HepG2 (cell line): ENCODE measurements around the gene TBX21. TPM values are rescaled to one million over a fixed set of nuclear protein-coding genes. Genes with fewer than 3 reads are reported as not detected.

Experiments
- ATAC-seq: fragments of 200-7000 bp; cut with Tn5 transposase; 3 replicates; pipeline ENCODE4 v1.9.1; 2020; ENCODE audit warnings: mild to moderate bottlenecking, moderate library complexity
- BruUV-seq: library from RNA; stranded (reverse); fragments of 400-500 nt; replicated peaks from 2 replicates; lab custom pipeline; 2021; lab: Mats Ljungman, UMichigan
- CTCF ChIA-PET: fragments of 300-600 bp; formaldehyde crosslinking; extraction: SDS; loops from one replicate; lab custom pipeline; 2021; ENCODE audit warnings: low total read pairs, inconsistent platforms, low intra/inter-chr PET ratio; lab: Yijun Ruan, JAX
- POLR2A ChIA-PET: fragments of 350-600 bp; sonication (Branson Sonifier 250); formaldehyde crosslinking; loops from one replicate; lab custom pipeline; 2020; ENCODE audit warnings: antibody characterized with exemption, inconsistent platforms; lab: Yijun Ruan, JAX
- DNase-seq: peaks from one replicate; pipeline ENCODE4 v3.0.0-alpha.2; 2015; ENCODE audit warnings: low spot score
- FAIRE-seq: peaks from 3 replicates; lab custom pipeline; 2011; peaks lifted over from hg19 to GRCh38; lab: Jason Lieb, UNC
- H2AFZ ChIP-seq: one replicate; pipeline ENCODE4 v1.6.1; 2011; ENCODE audit warnings: low read length, inconsistent platforms
- H3K27ac ChIP-seq: fragments of 300-600 bp; 3 replicates; pipeline ENCODE4 v1.8.0; 2011; ENCODE audit warnings: mixed run types, mild to moderate bottlenecking, mixed read lengths, low read length, inconsistent platforms; ENCODE audit not compliant: insufficient read depth; ENCODE audit errors: extremely low read length
- H3K27me3 ChIP-seq, 2 experiments: fragments of 200-600 bp in 1 of 2; 2 replicates in 1 of 2; 3 replicates in 1 of 2; pipeline versions ENCODE4 v1.6.0 to v1.8.0; 2011; ENCODE audit warnings: low read length in 2 of 2, mild to moderate bottlenecking in 2 of 2, moderate library complexity in 2 of 2, inconsistent platforms in 1 of 2; ENCODE audit not compliant: insufficient read depth in 2 of 2, control insufficient read depth in 1 of 2
- H3K36me3 ChIP-seq, 2 experiments: fragments of 200-600 bp in 1 of 2; replicated peaks in 1 of 2; 2 replicates in 1 of 2; 3 replicates in 1 of 2; pipeline versions ENCODE4 v1.5.1 to v1.8.0; 2011; ENCODE audit warnings: low read length in 2 of 2, inconsistent platforms in 1 of 2; ENCODE audit not compliant: insufficient read depth in 2 of 2, control insufficient read depth in 1 of 2
- H3K4me1 ChIP-seq: 2 replicates; pipeline ENCODE4 v1.5.1; 2012; ENCODE audit warnings: low read length, inconsistent platforms; ENCODE audit not compliant: insufficient read depth
- H3K4me2 ChIP-seq: 2 replicates; pipeline ENCODE4 v1.6.0; 2011; ENCODE audit warnings: low read depth, low read length, inconsistent platforms
- H3K4me3 ChIP-seq, 3 experiments: fragments of 200-600 bp in 1 of 3; sonication (generic), shearing (Covaris generic) in 1 of 3; replicated peaks in 1 of 3; 2 replicates each; pipeline ENCODE4 v1.5.1; 2011 to 2016; ENCODE audit warnings: low read length in 3 of 3, inconsistent platforms in 2 of 3, low read depth in 2 of 3, mild to moderate bottlenecking in 2 of 3, control low read depth in 1 of 3, mixed read lengths in 1 of 3; ENCODE audit not compliant: insufficient read depth in 1 of 3
- H3K79me2 ChIP-seq: one replicate; pipeline ENCODE4 v1.6.1; 2011; ENCODE audit warnings: low read length, inconsistent platforms; ENCODE audit not compliant: insufficient read depth
- H3K9ac ChIP-seq: 2 replicates; pipeline ENCODE4 v1.6.0; 2011; ENCODE audit warnings: mild to moderate bottlenecking, low read depth, low read length, inconsistent platforms; ENCODE audit not compliant: insufficient read depth
- H3K9me3 ChIP-seq: 2 replicates; pipeline ENCODE4 v1.5.1; 2012; ENCODE audit warnings: mild to moderate bottlenecking, low read length
- H4K20me1 ChIP-seq: 2 replicates; pipeline ENCODE4 v1.6.0; 2011; ENCODE audit warnings: inconsistent platforms, mild to moderate bottlenecking, low read length, moderate library complexity; ENCODE audit not compliant: insufficient read depth
- HHEX ChIP-seq: IDR thresholded peaks from 2 replicates; pipeline ENCODE4 v1.6.1; 2016; ENCODE audit warnings: control low read depth
- JDP2 ChIP-seq: sonication (generic); formaldehyde crosslinking; IDR thresholded peaks from 2 replicates; pipeline ENCODE4 v1.8.1; 2022; ENCODE audit warnings: missing genetic modification reagents, borderline replicate concordance
- MTERF4 ChIP-seq: sonication (generic); formaldehyde crosslinking; IDR thresholded peaks from 2 replicates; pipeline ENCODE4 v1.8.0; 2023; ENCODE audit warnings: mild to moderate bottlenecking, missing genetic modification reagents
- NFAT5 ChIP-seq: sonication (generic); formaldehyde crosslinking; IDR thresholded peaks from 2 replicates; pipeline ENCODE4 v1.4.0; 2020; ENCODE audit warnings: missing genetic modification reagents
- PTBP1 ChIP-seq: fragments of 200-400 bp; formaldehyde crosslinking; IDR thresholded peaks from 2 replicates; pipeline ENCODE4 v1.6.1; 2018; ENCODE audit warnings: low read length, low read depth; ENCODE audit not compliant: poor library complexity, severe bottlenecking
- ZMAT3 ChIP-seq: sonication (generic); formaldehyde crosslinking; conservative IDR thresholded peaks from 2 replicates; pipeline ENCODE4 v1.7.0; 2021; ENCODE audit warnings: missing genetic modification reagents
- ZNF570 ChIP-seq: sonication (generic); formaldehyde crosslinking; IDR thresholded peaks from 2 replicates; pipeline ENCODE4 v1.4.0; 2020; ENCODE audit warnings: mild to moderate bottlenecking, missing genetic modification reagents, borderline replicate concordance
- ZNF720 ChIP-seq: sonication (generic); formaldehyde crosslinking; IDR thresholded peaks from 2 replicates; pipeline ENCODE4 v1.4.0; 2020; ENCODE audit warnings: missing genetic modification reagents
- ZUFSP ChIP-seq: sonication (generic); formaldehyde crosslinking; IDR thresholded peaks from 2 replicates; pipeline ENCODE4 v1.9.0; 2021; ENCODE audit warnings: missing genetic modification reagents, mild to moderate bottlenecking, borderline replicate concordance
- WGBS: methylation state at CpG from one replicate; pipeline ENCODE4 v1.1.6; 2017; ENCODE audit warnings: low lambda C conversion rate; 5-methylcytosine and 5-hydroxymethylcytosine counted together
- in situ Hi-C: cut with HindIII; loops from 2 replicates; pipeline ENCODE4 v1.10.0; 2017; ENCODE audit warnings: low pct_unique_long_range_greater_than_20kb; ENCODE audit not compliant: extremely low pct_ligation_motif_present
- intact Hi-C: fragments of 100-400 bp; cut with micrococcal nuclease; formaldehyde crosslinking; loops from one replicate; pipeline ENCODE4 v1.10.0; 2022; ENCODE audit not compliant: unreplicated experiment
- polyA plus RNA-seq, 8 experiments: library from polyadenylated mRNA; depleted of rRNA in 3 of 8; stranded (reverse) in 7 of 8; unstranded in 1 of 8; fragments of >200 nt; fragmentation: Illumina TruSeq in 4 of 8; extraction: Trizol in 4 of 8; gene quantifications; 2 replicates each; pipeline versions ENCODE4 v1.2.1 to v1.2.3, GENCODE V29; 2011 to 2016; ENCODE audit warnings: low read depth in 4 of 8, missing spikeins in 1 of 8, mixed read lengths in 1 of 8; ENCODE audit not compliant: insufficient read depth in 1 of 8
- total RNA-seq, 5 experiments: library from RNA; depleted of rRNA; stranded (reverse); fragments of >200 nt; fragmentation: Illumina TruSeq; extraction: Trizol; gene quantifications; 2 replicates each; pipeline ENCODE4 v1.2.3, GENCODE V29; 2016; ENCODE audit warnings: low read depth in 1 of 5
- TF ChIP-seq, protein P1 (sequence below): sonication (generic); formaldehyde crosslinking; IDR thresholded peaks from 2 replicates; pipeline ENCODE4 v1.5.0; 2020; ENCODE audit warnings: missing genetic modification reagents
- TF ChIP-seq, protein P2 (sequence below): fragments of 450-650 bp; IDR thresholded peaks from 2 replicates; pipeline ENCODE4 v1.6.1; 2016

The TBX21 gene
- total and polyA plus RNA-seq, 2 of the 13 experiments (the other 11 are each of a cell fraction or from before 2014, with no cell fraction given) = not detected

GRCh38 chr17:47763913-47764582 is 31.0 kb downstream of the TBX21 start:
- no peaks in the 10 kb centered on the region for H4K20me1 ChIP-seq
- ATAC-seq = no peak
- intact Hi-C loops (no loop called here), in situ Hi-C loops (no loop called here)
- 2% methylated on average over 3 of the region's 3 CpGs for WGBS
- no peak for FAIRE-seq
- no peaks in the 10 kb centered on the region for H3K36me3 ChIP-seq
- H3K4me2 ChIP-seq = no peak overlapping the region
- no peak overlapping the region for H3K4me3 ChIP-seq
- DNase-seq = no peak
- ChIA-PET POLR2A (no interaction called here), CTCF (no interaction called here)
- no peak overlapping the region for H3K9ac ChIP-seq
- no peaks in the 10 kb centered on the region; the same call in 1 of the 2 replicates for H3K9me3 ChIP-seq
- no TSS peak for BruUV-seq
- H2AFZ ChIP-seq = no peak overlapping the region
- H3K27ac ChIP-seq = no peak overlapping the region
- H3K79me2 ChIP-seq = no peaks in the 10 kb centered on the region
- H3K4me1 ChIP-seq = no peaks in the 10 kb centered on the region
- peaks cover 2 to 5% of the 10 kb centered on the region in 2 experiments; a peak in 2 of 5 replicates for H3K27me3 ChIP-seq
- TF ChIP-seq, protein P1, sequence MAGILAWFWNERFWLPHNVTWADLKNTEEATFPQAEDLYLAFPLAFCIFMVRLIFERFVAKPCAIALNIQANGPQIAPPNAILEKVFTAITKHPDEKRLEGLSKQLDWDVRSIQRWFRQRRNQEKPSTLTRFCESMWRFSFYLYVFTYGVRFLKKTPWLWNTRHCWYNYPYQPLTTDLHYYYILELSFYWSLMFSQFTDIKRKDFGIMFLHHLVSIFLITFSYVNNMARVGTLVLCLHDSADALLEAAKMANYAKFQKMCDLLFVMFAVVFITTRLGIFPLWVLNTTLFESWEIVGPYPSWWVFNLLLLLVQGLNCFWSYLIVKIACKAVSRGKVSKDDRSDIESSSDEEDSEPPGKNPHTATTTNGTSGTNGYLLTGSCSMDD = no peak
- TF ChIP-seq ZMAT3 = no peak
- no peak for TF ChIP-seq NFAT5 (CRISPR knock-in tag)
- TF ChIP-seq ZNF570 = no peak
- TF ChIP-seq ZNF720 = no peak
- TF ChIP-seq, protein P2, sequence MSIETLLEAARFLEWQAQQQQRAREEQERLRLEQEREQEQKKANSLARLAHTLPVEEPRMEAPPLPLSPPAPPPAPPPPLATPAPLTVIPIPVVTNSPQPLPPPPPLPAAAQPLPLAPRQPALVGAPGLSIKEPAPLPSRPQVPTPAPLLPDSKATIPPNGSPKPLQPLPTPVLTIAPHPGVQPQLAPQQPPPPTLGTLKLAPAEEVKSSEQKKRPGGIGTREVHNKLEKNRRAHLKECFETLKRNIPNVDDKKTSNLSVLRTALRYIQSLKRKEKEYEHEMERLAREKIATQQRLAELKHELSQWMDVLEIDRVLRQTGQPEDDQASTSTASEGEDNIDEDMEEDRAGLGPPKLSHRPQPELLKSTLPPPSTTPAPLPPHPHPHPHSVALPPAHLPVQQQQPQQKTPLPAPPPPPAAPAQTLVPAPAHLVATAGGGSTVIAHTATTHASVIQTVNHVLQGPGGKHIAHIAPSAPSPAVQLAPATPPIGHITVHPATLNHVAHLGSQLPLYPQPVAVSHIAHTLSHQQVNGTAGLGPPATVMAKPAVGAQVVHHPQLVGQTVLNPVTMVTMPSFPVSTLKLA = no peak
- TF ChIP-seq JDP2 = no peak
- TF ChIP-seq PTBP1 = no peak
- TF ChIP-seq MTERF4 = no peak
- no peak for TF ChIP-seq HHEX (CRISPR knock-in tag)
- no peak for TF ChIP-seq ZUFSP (CRISPR knock-in tag)
